Kidney (tissue), 14 donors: ENCODE measurements around the gene ROS1. TPM values are rescaled to one million over a fixed set of nuclear protein-coding genes. Genes with fewer than 3 reads are reported as not detected.
A peak's percentile ranks its signal among the peaks of the same experiment; 100 is the strongest.

Experiments
- DNase-seq, 5 donors: peaks; one replicate each; pipeline ENCODE4 v3.0.0-alpha.2; 2013 to 2020
- FAIRE-seq: peaks from 2 replicates; lab custom pipeline; 2012; peaks lifted over from hg19 to GRCh38; lab: Jason Lieb, UNC
- H3K27ac ChIP-seq, 2 donors: one replicate each; pipeline ENCODE4 v1.7.0; 2013; ENCODE audit warnings: low read depth in 2 of 2, low read length in 2 of 2, inconsistent platforms in 1 of 2
- H3K27me3 ChIP-seq: one replicate; pipeline ENCODE4 v1.7.1; 2013; ENCODE audit warnings: low read length, inconsistent platforms; ENCODE audit not compliant: control insufficient read depth, insufficient read depth
- H3K36me3 ChIP-seq, 3 donors: one replicate each; pipeline versions ENCODE4 v1.7.0 to v1.7.1; 2013; ENCODE audit warnings: low read length in 3 of 3, control low read depth in 1 of 3, inconsistent platforms in 1 of 3; ENCODE audit not compliant: insufficient read depth in 3 of 3, control insufficient read depth in 2 of 3
- H3K4me1 ChIP-seq, 3 donors: one replicate each; pipeline versions ENCODE4 v1.7.0 to v1.7.1; 2013; ENCODE audit warnings: low read length in 3 of 3, inconsistent platforms in 1 of 3, low read depth in 1 of 3; ENCODE audit not compliant: control insufficient read depth in 2 of 3, insufficient read depth in 2 of 3
- H3K4me3 ChIP-seq, 3 donors: one replicate each; pipeline versions ENCODE4 v1.7.0 to v1.8.1; 2013; ENCODE audit warnings: low read length in 3 of 3, control low read depth in 1 of 3, inconsistent platforms in 1 of 3
- H3K9ac ChIP-seq, 3 donors: one replicate each; pipeline versions ENCODE4 v1.7.0 to v1.7.1; 2013; ENCODE audit warnings: low read length in 3 of 3, control low read depth in 1 of 3, inconsistent platforms in 1 of 3
- H3K9me3 ChIP-seq, 3 donors: one replicate each; pipeline versions ENCODE4 v1.7.0 to v1.7.1; 2013; ENCODE audit warnings: low read length in 3 of 3, control low read depth in 1 of 3, inconsistent platforms in 1 of 3; ENCODE audit not compliant: control insufficient read depth in 2 of 3, insufficient read depth in 1 of 3
- CTCF ChIP-seq: IDR thresholded peaks from 3 replicates; pipeline ENCODE4 v1.5.1; 2012; ENCODE audit warnings: mild to moderate bottlenecking, moderate library complexity, borderline replicate concordance; ENCODE audit not compliant: insufficient read depth; ENCODE audit errors: extremely low read depth
- intact Hi-C: fragments of 100-400 bp; cut with DNase I; formaldehyde crosslinking; loops from one replicate; pipeline ENCODE4 v1.11.1; 2022
- polyA plus RNA-seq: library from polyadenylated mRNA; stranded (reverse); fragments of 350-450 nt; fragmentation: Illumina TruSeq; extraction: RNeasy Lipid Tissue Mini Kit (QIAGEN cat#74804); gene quantifications from one replicate; pipeline ENCODE4 v1.2.3, GENCODE V29; 2014; ENCODE audit warnings: low read depth, low replicate concordance; ENCODE audit not compliant: insufficient read depth
- total RNA-seq: library from RNA; stranded (reverse); fragmentation: NEBNext Ultra II Directional; extraction: Animal tissue kit (Norgen Biotek cat#: 25700); gene quantifications from one replicate; pipeline ENCODE4 v1.2.1, GENCODE V29; 2021
- donor health status: control.
- donor health status: control.
- donor health status: control.
- donor health status: control.
- donor health status: control.
- donor health status: DM: yes; HTN: yes; CAD: no.
- donor health status: Normal renal cell carcinoma (clear cell type).

Gene ROS1
- total and polyA plus RNA-seq, 2 donors from 2014 or later, result 0.04 to 0.19 TPM

GRCh38 chr6:117354671-117355070 lies 71.1 kb downstream of the ROS1 start:
- Histone ChIP-seq H3K9ac (no peak overlapping the region), H3K27me3 (no peaks in the 10 kb centered on the region), H3K27ac (no peak overlapping the region), H3K4me3 (no peak overlapping the region), H3K9me3 (no peaks in the 10 kb centered on the region), H3K4me1 (no peaks in the 10 kb centered on the region), H3K36me3 (no peaks in the 10 kb centered on the region)
- DNase-seq (no peak), FAIRE-seq (no peak)
- no peak for TF ChIP-seq CTCF
- intact Hi-C loops, result no loop called here

GRCh38 chr6:117352466-117353081 lies 73.2 kb downstream of the ROS1 start:
- Histone ChIP-seq H3K9me3 (no peaks in the 10 kb centered on the region), H3K4me3 (no peak overlapping the region), H3K9ac (no peak overlapping the region), H3K27me3 (no peaks in the 10 kb centered on the region), H3K36me3 (no peaks in the 10 kb centered on the region), H3K27ac (no peak overlapping the region), H3K4me1 (no peaks in the 10 kb centered on the region)
- peak; percentile 38 for TF ChIP-seq CTCF
- FAIRE-seq (no peak), DNase-seq (peak in 1 of 5 donors; percentile 12)
- intact Hi-C loops, result no loop called here

GRCh38 chr6:117351521-117351920 lies 74.2 kb downstream of the ROS1 start:
- no peak for TF ChIP-seq CTCF
- no peak overlapping the region for H3K9ac ChIP-seq

More at GRCh38 chr6:117351521-117351920, 74.2 kb downstream of the ROS1 start:
- no peaks in the 10 kb centered on the region for H3K27me3 ChIP-seq
- H3K27ac ChIP-seq, result no peak overlapping the region
- FAIRE-seq (no peak), DNase-seq (no peak)
- no peaks in the 10 kb centered on the region for H3K36me3 ChIP-seq
- no peaks in the 10 kb centered on the region for H3K9me3 ChIP-seq
- intact Hi-C loops, result no loop called here
- no peak overlapping the region for H3K4me3 ChIP-seq
- H3K4me1 ChIP-seq, result no peaks in the 10 kb centered on the region
